ENCODE measurements around the gene CTNNA3.

CTNNA3 gene

DNA sequence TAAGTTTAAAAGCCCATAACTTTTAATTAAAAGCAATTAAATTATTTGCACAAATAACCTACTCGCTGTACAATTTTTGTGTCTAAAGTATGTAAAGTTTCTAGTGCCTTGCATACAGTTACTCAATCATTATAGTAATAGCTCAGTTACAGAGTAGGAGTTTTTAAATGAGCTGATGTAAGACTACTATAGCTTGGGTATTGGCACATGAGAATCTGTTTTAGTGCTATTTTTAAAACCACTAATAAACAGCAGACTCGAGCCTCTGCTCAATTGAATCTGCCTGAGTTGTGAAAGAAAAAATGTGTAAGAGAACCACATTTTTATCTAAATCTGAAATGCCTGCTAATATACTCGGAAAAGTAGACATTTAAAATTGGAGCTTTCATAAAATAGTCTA lies 31.1 kb downstream of the CTNNA3 start:
- H3K4me3 ChIP-seq (ENCODE audit: low read length) = no peak overlapping the region
- DNase-seq (ENCODE audit: low read depth) = no peak
- TF ChIP-seq, protein P1, sequence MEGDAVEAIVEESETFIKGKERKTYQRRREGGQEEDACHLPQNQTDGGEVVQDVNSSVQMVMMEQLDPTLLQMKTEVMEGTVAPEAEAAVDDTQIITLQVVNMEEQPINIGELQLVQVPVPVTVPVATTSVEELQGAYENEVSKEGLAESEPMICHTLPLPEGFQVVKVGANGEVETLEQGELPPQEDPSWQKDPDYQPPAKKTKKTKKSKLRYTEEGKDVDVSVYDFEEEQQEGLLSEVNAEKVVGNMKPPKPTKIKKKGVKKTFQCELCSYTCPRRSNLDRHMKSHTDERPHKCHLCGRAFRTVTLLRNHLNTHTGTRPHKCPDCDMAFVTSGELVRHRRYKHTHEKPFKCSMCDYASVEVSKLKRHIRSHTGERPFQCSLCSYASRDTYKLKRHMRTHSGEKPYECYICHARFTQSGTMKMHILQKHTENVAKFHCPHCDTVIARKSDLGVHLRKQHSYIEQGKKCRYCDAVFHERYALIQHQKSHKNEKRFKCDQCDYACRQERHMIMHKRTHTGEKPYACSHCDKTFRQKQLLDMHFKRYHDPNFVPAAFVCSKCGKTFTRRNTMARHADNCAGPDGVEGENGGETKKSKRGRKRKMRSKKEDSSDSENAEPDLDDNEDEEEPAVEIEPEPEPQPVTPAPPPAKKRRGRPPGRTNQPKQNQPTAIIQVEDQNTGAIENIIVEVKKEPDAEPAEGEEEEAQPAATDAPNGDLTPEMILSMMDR (IDR thresholded peaks at IDR 0.05; ENCODE audit: insufficient read depth, low read depth, low read length, missing control alignments) = no peak

DNA sequence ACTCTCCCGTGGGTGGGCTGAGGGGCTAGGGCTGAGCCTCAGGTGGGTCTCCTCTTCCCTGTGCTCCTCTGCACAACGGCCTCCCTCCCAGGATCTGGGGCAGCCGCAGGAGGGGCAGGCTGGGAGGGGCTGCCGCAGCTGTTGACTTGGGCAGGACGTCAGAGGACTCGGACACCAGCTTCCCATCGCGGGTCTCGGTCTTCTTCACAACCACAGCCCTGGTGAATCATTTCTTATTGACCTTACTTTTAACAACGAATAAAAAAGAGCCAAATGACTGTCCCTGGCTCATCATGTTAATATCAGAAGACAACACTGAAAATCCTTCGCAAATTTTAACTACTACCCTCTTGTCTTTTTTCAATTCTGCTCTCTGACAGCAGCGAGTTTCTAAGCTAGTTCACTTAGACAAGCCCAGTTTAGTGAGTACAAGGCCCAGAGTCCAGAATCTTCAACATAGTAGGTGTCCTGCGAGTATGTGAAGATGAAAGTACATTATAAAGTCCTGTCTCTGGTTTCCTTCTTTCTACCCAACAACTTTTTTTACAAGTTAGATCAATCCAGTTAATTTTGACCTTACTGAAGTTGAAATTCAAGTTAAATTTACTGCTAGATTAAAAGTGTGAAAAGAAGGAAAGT lies 32.4 kb downstream of the CTNNA3 start:
- no peak for DNase-seq (ENCODE audit: low read depth)
- TF ChIP-seq, protein P1 (IDR thresholded peaks at IDR 0.05; ENCODE audit: insufficient read depth, low read depth, low read length, missing control alignments) = no peak
- H3K4me3 ChIP-seq (ENCODE audit: low read length) = no peak overlapping the region

DNA sequence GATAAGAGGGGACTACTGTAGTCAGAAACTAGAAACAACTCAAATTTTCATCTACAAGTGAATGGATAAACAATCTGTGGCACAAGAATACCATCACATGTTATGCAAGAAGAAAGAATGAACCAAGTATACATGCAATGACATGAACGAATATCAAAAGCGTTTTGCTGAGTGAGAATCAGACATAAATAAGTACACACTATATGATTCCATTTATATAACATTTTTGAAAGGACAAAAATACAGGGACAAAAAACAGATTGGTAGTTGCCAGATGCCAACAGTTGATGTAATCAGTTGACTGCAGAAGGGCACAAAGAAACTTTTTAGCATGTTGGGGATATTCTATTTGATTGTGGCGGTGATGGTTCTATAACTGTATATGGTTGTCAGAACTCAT lies 33.6 kb downstream of the CTNNA3 start:
- DNase-seq (ENCODE audit: low read depth) = no peak

DNA sequence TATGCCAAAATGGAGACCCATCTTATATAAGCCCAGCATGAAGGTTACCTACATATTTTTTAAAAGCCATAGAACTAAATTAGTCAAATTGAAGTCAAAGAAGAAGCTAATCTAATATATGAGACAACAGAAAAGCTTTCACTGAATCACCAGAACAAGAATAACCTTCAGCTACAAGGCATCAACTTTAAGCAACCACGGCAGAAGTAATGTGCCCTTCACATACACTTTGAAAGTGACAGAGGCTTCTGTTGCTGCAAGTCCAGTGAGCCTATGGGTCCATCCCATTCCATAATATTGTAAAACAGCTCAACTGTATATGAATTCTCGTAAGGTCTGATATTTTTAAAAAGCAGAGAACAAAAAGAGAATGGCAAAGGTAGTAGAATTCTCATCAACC lies 36.5 kb downstream of the CTNNA3 start:
- TF ChIP-seq, protein P1 (IDR thresholded peaks at IDR 0.05; ENCODE audit: insufficient read depth, low read depth, low read length, missing control alignments) = no peak
- H3K4me3 ChIP-seq (ENCODE audit: low read length) = no peak overlapping the region
- no peak for DNase-seq (ENCODE audit: low read depth)

More for the DNA sequence above, 33.6 kb downstream of the CTNNA3 start:
- TF ChIP-seq, protein P1 (IDR thresholded peaks at IDR 0.05; ENCODE audit: insufficient read depth, low read depth, low read length, missing control alignments) = no peak
- no peak overlapping the region for H3K4me3 ChIP-seq (ENCODE audit: low read length)

DNA sequence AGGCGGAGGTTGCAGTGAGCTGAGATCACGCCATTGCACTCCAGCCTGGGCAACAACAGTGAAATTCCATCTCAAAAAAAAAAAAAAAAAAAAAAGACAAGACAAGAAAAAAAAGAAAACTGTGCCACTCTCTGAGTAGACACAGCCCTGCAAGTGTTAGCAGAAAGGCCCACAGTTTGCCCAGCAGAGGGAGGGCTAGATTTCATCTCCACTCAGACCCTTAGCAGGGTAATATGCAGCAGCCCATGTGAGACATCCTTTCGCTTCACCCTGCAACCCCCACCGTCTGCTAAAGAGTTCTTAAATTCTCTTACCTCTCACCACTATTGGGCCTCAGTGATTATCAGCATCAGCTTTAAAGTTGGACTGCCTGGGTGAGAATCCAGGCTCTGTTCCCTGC lies 38.2 kb downstream of the CTNNA3 start:
- no peak overlapping the region for H3K4me3 ChIP-seq (ENCODE audit: low read length)
- TF ChIP-seq, protein P1 (IDR thresholded peaks at IDR 0.05; ENCODE audit: insufficient read depth, low read depth, low read length, missing control alignments) = no peak
- DNase-seq (ENCODE audit: low read depth) = no peak

DNA sequence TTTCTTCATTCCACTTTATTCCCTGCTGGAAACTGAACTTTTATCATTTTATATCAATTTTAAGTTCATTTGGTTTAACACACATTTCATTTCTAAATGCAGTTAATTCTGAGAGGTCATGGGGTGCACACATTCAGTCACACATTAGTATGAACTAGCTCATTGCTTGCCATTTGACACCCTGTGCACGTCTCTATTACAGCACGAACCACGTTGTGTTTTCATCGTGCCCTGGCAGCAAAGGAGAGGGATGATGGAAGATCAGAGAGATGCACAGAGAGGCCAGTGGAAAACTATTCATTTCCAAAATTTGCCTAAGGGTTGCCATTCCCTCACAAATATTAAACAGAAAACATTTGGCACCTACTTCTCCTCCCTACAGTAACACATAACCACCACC lies 45.4 kb downstream of the CTNNA3 start:
- no peak for DNase-seq (ENCODE audit: low read depth)
- TF ChIP-seq, protein P1 (IDR thresholded peaks at IDR 0.05; ENCODE audit: insufficient read depth, low read depth, low read length, missing control alignments) = no peak

DNA sequence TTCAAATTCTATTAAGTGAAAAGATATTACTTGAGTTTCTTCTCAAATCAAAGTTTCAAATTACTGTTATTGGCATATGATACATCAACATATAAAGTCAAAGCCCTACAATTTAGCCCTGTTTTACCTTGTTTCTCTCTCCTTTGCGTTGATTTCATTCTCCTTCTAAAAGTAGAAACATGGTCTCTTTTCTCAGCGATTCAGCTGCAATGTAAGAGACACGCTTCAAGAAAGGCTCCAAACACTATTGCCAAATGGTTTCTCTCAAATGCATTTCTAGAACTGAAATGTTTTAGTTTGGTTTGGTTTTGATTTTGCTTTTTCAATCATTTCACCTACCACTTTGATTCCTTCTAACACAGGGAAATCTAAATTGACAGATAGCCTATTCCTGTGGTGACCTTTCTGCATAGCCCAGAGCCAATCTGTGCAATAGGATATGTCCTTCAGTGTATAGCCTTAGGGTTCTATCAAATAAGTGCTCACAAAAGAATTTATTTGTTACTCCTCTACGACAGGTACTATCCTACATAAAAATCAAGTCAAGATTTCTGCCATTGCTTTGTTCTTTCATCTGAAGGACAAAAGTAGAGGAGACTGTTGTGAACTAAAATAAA lies 47.3 kb downstream of the CTNNA3 start:
- H3K4me3 ChIP-seq (ENCODE audit: low read length) = no peak overlapping the region
- TF ChIP-seq, protein P1 (IDR thresholded peaks at IDR 0.05; ENCODE audit: insufficient read depth, low read depth, low read length, missing control alignments) = no peak
- DNase-seq (ENCODE audit: low read depth) = no peak

More for the DNA sequence above, 45.4 kb downstream of the CTNNA3 start:
- no peak overlapping the region for H3K4me3 ChIP-seq (ENCODE audit: low read length)

All from epithelial cell of esophagus (primary cell).